Common myeloid progenitor, CD34-positive (primary cell): ENCODE data around the gene RIMKLA. TPM values are rescaled to one million over a fixed set of nuclear protein-coding genes. Genes with fewer than 3 reads are reported as not detected.

ENCODE experiments used
- CTCF ChIA-PET: fragments of 350-600 bp; sonication (Branson Sonifier 250); formaldehyde crosslinking; loops from one replicate; lab custom pipeline; 2021; ENCODE audit warnings: antibody characterized with exemption; lab: Charles Lee
- POLR2A ChIA-PET: fragments of 350-600 bp; sonication (Branson Sonifier 250); formaldehyde crosslinking; loops from one replicate; lab custom pipeline; 2021; ENCODE audit warnings: antibody characterized with exemption; lab: Charles Lee
- DNase-seq, 3 donors: peaks; one replicate each; pipeline versions ENCODE4 v3.0.0 to v3.0.0-alpha.2; 2013
- H3K27ac ChIP-seq, 2 experiments: 1 replicate in 1 of 2; 2 replicates in 1 of 2; pipeline ENCODE4 v1.7.0; 2013; ENCODE audit warnings: inconsistent platforms in 2 of 2, low read length in 2 of 2, mild to moderate bottlenecking in 2 of 2, low read depth in 1 of 2, moderate library complexity in 1 of 2; ENCODE audit not compliant: severe bottlenecking in 2 of 2, insufficient read depth in 1 of 2, poor library complexity in 1 of 2
- H3K27me3 ChIP-seq, 5 experiments: replicated peaks in 2 of 5; 1 replicate in 3 of 5; 2 replicates in 2 of 5; pipeline versions ENCODE4 v1.6.1 to v1.7.0; 2013; ENCODE audit warnings: low read length in 4 of 5, mild to moderate bottlenecking in 2 of 5, moderate library complexity in 2 of 5, inconsistent platforms in 1 of 5; ENCODE audit not compliant: insufficient read depth in 5 of 5, control insufficient read depth in 4 of 5
- H3K36me3 ChIP-seq, 4 experiments: 1 replicate in 2 of 4; 2 replicates in 2 of 4; pipeline versions ENCODE4 v1.6.1 to v1.7.0; 2013; ENCODE audit warnings: low read length in 3 of 4, control low read depth in 1 of 4, mild to moderate bottlenecking in 1 of 4; ENCODE audit not compliant: control insufficient read depth in 4 of 4, insufficient read depth in 4 of 4
- H3K4me1 ChIP-seq, 4 experiments: 1 replicate in 3 of 4; 2 replicates in 1 of 4; pipeline versions ENCODE4 v1.6.1 to v1.7.1; 2013; ENCODE audit warnings: low read length in 3 of 4, mild to moderate bottlenecking in 3 of 4, control low read depth in 1 of 4, inconsistent platforms in 1 of 4, moderate library complexity in 1 of 4; ENCODE audit not compliant: control insufficient read depth in 4 of 4, insufficient read depth in 4 of 4; ENCODE audit errors: control extremely low read depth in 1 of 4
- H3K4me3 ChIP-seq, 7 experiments: 1 replicate in 4 of 7; 2 replicates in 3 of 7; pipeline versions ENCODE4 v1.5.1 to v1.7.0; 2013; ENCODE audit warnings: mild to moderate bottlenecking in 7 of 7, low read length in 6 of 7, moderate library complexity in 6 of 7, inconsistent platforms in 2 of 7, low read depth in 2 of 7, control low read depth in 1 of 7; ENCODE audit not compliant: insufficient read depth in 4 of 7, control insufficient read depth in 1 of 7; ENCODE audit errors: extremely low read depth in 1 of 7
- H3K9me3 ChIP-seq, 5 experiments: 1 replicate in 4 of 5; 2 replicates in 1 of 5; pipeline versions ENCODE4 v1.6.1 to v1.7.1; 2013; ENCODE audit warnings: low read length in 4 of 5, mild to moderate bottlenecking in 2 of 5, inconsistent platforms in 1 of 5, low read depth in 1 of 5, moderate library complexity in 1 of 5; ENCODE audit not compliant: control insufficient read depth in 4 of 5, insufficient read depth in 2 of 5; ENCODE audit errors: control extremely low read depth in 1 of 5
- WGBS: methylation state at CpG from one replicate; pipeline ENCODE4 v1.1.5; 2013; ENCODE audit not compliant: insufficient coverage; 5-methylcytosine and 5-hydroxymethylcytosine counted together
- polyA plus RNA-seq: library from polyadenylated mRNA; unstranded; fragments of 120-200 nt; gene quantifications from one replicate; pipeline ENCODE4 v1.2.1, GENCODE V29; 2013

RIMKLA gene, protein sequence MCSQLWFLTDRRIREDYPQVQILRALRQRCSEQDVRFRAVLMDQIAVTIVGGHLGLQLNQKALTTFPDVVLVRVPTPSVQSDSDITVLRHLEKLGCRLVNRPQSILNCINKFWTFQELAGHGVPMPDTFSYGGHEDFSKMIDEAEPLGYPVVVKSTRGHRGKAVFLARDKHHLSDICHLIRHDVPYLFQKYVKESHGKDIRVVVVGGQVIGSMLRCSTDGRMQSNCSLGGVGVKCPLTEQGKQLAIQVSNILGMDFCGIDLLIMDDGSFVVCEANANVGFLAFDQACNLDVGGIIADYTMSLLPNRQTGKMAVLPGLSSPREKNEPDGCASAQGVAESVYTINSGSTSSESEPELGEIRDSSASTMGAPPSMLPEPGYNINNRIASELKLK
- polyA plus RNA-seq = 0.36 TPM

DNA sequence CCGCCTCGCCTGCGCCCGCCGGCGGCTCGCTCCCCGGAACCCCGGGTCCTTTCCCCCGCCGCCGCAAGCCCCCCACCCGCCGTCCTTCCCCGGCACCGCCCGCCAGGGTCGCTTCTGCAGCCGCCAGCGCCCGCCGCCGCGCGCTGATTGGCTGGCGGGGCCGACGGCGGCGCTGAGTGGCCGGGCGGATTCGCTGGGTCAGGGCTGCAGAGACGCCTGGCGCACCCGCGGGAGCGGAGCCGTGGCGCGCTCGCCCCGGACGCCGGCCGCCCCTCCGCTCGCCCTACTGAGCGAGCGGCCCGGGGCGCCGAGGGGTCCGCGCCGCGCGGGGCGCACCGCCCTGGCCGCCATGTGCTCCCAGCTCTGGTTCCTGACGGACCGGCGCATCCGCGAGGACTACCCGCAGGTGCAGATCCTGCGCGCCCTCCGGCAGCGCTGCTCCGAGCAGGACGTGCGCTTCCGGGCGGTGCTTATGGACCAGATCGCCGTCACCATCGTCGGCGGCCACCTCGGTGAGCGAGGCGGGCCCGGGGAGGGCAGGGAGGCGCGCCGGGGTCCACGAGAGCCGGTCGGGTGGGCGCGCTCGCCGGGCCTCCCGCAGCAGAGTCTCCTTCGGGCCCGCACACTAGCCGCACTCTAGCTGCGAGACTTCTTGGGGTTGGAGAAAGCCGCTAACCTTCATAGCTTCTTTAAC, at the start of gene RIMKLA:
Gene RIMKLA, plus strand, starts transcription at position 207 of the 694 bp plus-strand sequence. Its CDS starts 143 bp downstream, at position 350.
- H3K4me3 ChIP-seq = peak within 1 kb of the TSS; percentile 41 to 78 (median 65)
- DNase-seq = peak; percentile 29 to 56 (median 51)
- no peak within 1 kb of the TSS for H3K27ac ChIP-seq
- ChIA-PET CTCF (no interaction called here), POLR2A (no interaction called here)
- peaks cover 0 to 16% (median 13%) of the 10 kb centered on the region in 4 experiments for H3K4me1 ChIP-seq
- WGBS = under 1% methylated on average over 83 of the region's 101 CpGs
- no peaks in the 10 kb centered on the region for H3K36me3 ChIP-seq
- H3K9me3 ChIP-seq = no peaks in the 10 kb centered on the region
- peaks cover 7 to 14% (median 10%) of the 10 kb centered on the region in 5 experiments for H3K27me3 ChIP-seq

DNA sequence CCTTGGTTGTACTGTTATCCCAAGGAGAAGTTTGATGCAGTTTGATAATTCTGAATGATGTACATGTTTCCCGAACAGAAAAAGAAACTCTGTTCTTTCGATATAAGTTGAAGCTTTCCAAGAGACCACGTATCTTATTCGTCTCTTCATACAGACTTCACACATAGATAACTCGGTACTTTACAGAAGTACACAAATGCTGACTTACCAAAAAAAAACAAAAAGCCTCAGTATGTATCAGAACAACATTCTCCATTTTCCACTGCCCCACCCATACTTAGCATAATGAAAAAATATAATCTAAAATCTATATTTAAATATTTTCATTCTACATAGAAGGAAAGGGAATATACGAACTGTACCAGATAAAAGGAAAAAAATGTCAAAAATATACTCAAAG, 47.7 kb upstream of the RIMKLA start:
- H3K27ac ChIP-seq = peak overlapping the region in 1 of 2 experiments; percentile 93
- H3K4me1 ChIP-seq = peaks cover 4 to 28% (median 23%) of the 10 kb centered on the region in 4 experiments
- H3K9me3 ChIP-seq = no peaks in the 10 kb centered on the region
- CTCF ChIA-PET = interaction anchor here (1.6 to 2.7 kb wide), 2 partner anchors 12 to 17 kb away, joined by 9 to 16 read pairs; no protein-coding TSS in a partner anchor
- 89% methylated on average over 4 of the region's 6 CpGs for WGBS
- no peaks in the 10 kb centered on the region for H3K36me3 ChIP-seq
- peak overlapping the region in 3 of 7 experiments; percentile 84 to 97 (median 91) for H3K4me3 ChIP-seq
- H3K27me3 ChIP-seq = no peaks in the 10 kb centered on the region
- DNase-seq = no peak
- POLR2A ChIA-PET = no interaction called here

DNA sequence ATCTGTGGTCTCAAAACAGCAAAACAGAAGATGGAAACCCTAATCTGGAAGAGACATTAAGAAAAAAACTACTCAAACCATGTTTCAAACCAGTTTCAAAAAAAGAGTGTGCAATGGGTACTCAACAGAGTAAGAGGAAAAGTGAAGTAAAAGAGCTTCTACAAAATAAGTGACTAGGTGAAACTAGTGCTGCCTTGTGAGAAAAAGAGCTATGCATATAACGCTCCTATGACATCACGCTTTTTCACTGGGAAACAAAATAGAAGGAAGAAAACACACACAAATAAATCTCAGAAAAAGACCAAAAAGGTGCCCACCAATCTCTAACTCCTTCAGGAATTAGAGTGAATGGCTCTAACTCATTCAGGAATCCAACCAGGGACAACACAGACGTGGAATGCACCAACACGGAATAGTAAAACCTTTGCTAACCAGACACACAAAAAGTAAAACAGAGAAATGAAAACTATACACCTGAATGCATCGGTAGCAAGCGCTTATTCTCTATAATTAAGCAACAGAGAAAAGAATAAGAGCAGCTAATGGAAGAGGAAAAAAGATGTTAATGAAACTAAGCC, 46.8 kb upstream of the RIMKLA start:
- Histone ChIP-seq H3K4me3 (peak overlapping the region; percentile 75 to 97 (median 91)), H3K9me3 (no peaks in the 10 kb centered on the region), H3K4me1 (peaks cover 4 to 28% (median 23%) of the 10 kb centered on the region in 4 experiments), H3K36me3 (no peaks in the 10 kb centered on the region), H3K27ac (peak overlapping the region; percentile 66 to 93), H3K27me3 (no peaks in the 10 kb centered on the region)
- WGBS = 14% methylated on average over 2 of the region's 6 CpGs
- ChIA-PET CTCF (interaction anchor here (1.0 to 2.7 kb wide), 6 partner anchors 9 to 153 kb away, joined by 3 to 16 read pairs (median 4); no protein-coding TSS in a partner anchor), POLR2A (interaction anchor here (1.2 kb wide), 1 partner anchor 14 kb away, joined by 4 read pairs; no protein-coding TSS in a partner anchor)
- DNase-seq = peak in 2 of 3 donors; percentile 25 to 40

DNA sequence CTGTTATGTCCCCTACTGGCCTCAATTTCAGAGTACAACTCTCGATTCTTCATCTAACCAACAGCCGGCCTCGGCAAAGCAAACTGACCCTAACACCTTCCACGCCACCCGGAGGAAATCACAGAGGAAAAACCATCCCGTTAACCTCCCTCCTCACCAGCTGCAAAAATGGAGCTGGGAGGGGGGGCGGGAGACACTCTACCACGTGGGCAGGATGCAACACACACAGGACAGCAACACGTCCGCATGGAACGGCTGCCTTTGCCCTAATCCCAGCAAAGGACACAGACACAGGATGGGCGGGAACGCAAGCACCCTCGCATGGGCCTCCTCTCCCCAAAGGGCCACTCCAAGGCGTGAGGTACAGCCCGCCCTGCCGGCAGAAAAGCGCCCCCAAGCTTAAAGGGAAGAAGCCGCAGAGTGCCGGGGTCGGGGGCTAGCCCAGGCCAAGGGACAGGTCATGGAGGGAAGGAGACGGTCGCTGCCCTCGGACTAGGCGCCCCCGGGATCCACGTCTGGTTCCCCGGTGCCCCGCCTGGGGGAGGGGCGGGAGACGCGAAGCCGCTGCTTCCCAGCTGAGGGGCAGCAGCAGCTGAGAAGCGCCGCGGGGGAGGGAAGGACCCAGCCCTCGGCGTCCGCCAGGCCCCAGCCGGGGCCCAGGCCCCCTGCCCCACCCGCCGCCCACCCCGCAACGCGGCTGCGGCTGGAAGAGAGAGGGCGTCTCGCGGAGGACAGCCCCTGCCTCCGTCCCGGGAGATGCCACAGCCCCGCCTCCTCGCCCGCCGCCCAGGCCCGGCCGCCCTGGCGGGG, 46.1 kb upstream of the RIMKLA start:
- WGBS = 0% methylated on average over 54 of the region's 58 CpGs
- Histone ChIP-seq H3K27ac (peak overlapping the region; percentile 66 to 93), H3K9me3 (no peaks in the 10 kb centered on the region), H3K4me3 (peak overlapping the region; percentile 75 to 97 (median 91)), H3K4me1 (peaks cover 4 to 28% (median 23%) of the 10 kb centered on the region in 4 experiments), H3K27me3 (no peaks in the 10 kb centered on the region), H3K36me3 (no peaks in the 10 kb centered on the region)
- DNase-seq = peak in 1 of 3 donors; percentile 40
- ChIA-PET CTCF (interaction anchor here (1.0 to 2.7 kb wide), 6 partner anchors 9 to 153 kb away, joined by 3 to 16 read pairs (median 4); no protein-coding TSS in a partner anchor), POLR2A (interaction anchor here (1.2 kb wide), 1 partner anchor 15 kb away, joined by 4 read pairs; no protein-coding TSS in a partner anchor)

DNA sequence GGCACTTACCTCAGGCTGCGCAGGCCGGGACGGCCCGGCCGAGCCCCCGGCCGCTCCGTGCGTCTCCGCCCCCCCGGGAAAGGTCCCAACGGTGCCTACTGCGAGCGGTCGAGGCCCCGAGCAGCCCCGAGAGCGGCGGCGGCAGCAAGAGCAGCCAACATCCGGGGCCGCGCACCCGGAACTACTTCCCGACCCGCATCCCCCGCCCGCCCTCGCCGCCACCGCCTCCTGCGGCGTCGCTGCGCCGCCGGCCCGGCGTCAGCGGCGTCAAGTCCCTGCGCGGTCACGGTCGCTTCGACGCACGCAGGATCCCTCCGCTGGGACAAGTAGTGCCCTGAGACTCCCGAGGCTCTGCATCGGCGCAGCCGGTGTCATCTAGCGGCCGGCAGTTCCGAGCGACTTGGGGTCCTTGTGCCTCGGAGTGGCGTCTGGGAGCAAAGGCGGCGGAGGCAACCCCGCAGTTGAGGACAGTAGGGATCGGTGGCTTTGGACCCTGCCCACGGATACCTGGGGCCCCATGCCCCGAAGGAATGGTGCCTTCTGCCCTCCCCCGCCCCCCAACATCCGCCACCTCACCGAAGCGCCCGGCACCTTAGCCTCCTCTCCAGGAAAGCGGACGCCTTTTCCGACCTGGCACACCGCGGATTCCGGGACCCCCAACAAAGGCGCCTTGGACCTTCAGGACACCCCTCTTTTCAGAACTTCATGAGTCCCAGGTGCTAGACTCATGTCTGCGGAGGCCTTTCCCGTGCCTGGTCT, 45.4 kb upstream of the RIMKLA start, which contains the start of gene FOXJ3:
Gene FOXJ3, minus strand, starts transcription at position 186 of the 759 bp plus-strand sequence. CDS start 24,142 bp downstream, outside the sequence.
- Histone ChIP-seq H3K36me3 (no peaks in the 10 kb centered on the region), H3K27me3 (no peaks in the 10 kb centered on the region), H3K4me3 (peak within 1 kb of the TSS; percentile 75 to 97 (median 91)), H3K4me1 (peaks cover 4 to 28% (median 23%) of the 10 kb centered on the region in 4 experiments), H3K27ac (peak within 1 kb of the TSS; percentile 88 to 93), H3K9me3 (no peaks in the 10 kb centered on the region)
- peak; percentile 97 to 99 (median 99) for DNase-seq
- CTCF ChIA-PET = interaction anchor here (1.4 to 2.0 kb wide), 3 partner anchors 10 to 22 kb away, joined by 3 to 11 read pairs (median 6); no protein-coding TSS in a partner anchor
- WGBS = 0% methylated on average over 63 of the region's 79 CpGs
- POLR2A ChIA-PET = no interaction called here
